GM12878 (cell line): ENCODE results near the gene ZKSCAN2. TPM values are rescaled to one million over a fixed set of nuclear protein-coding genes. Genes with fewer than 3 reads are reported as not detected.

ENCODE experiments used
- ATAC-seq: fragments of 200-7000 bp; cut with Tn5 transposase; 3 replicates; pipeline ENCODE4 v1.9.1; 2020; ENCODE audit warnings: mild to moderate bottlenecking, moderate library complexity
- BruUV-seq: library from RNA; stranded (reverse); fragments of 400-500 nt; replicated peaks from 2 replicates; lab custom pipeline; 2021; lab: Mats Ljungman, UMichigan
- CTCF ChIA-PET: fragments of 300-600 bp; sonication (Branson Sonifier 250); formaldehyde crosslinking; extraction: SDS; loops from one replicate; lab custom pipeline; 2021; ENCODE audit warnings: inconsistent platforms; lab: Yijun Ruan, JAX
- POLR2A ChIA-PET: fragments of 350-600 bp; formaldehyde crosslinking; extraction: SDS; loops from one replicate; lab custom pipeline; 2021; ENCODE audit warnings: inconsistent platforms; lab: Charles Lee
- RAD21 ChIA-PET: fragments of 300-600 bp; sonication (Branson Sonifier 250); formaldehyde crosslinking; loops from one replicate; lab custom pipeline; 2023; ENCODE audit warnings: antibody characterized with exemption; ENCODE audit not compliant: unreplicated experiment; lab: Charles Lee
- SMC1A ChIA-PET: fragments of 300-600 bp; sonication (Branson Sonifier 250); formaldehyde crosslinking; loops from one replicate; lab custom pipeline; 2023; ENCODE audit not compliant: unreplicated experiment, uncharacterized antibody; lab: Charles Lee
- DNase-seq: peaks from one replicate; pipeline ENCODE4 v3.0.0-alpha.2; 2011; ENCODE audit warnings: low read depth, low spot score
- FAIRE-seq: peaks from 3 replicates; lab custom pipeline; 2011; peaks lifted over from hg19 to GRCh38; lab: Jason Lieb, UNC
- H2AFZ ChIP-seq: 2 replicates; pipeline ENCODE4 v1.6.0; 2011; ENCODE audit warnings: low read depth, low read length, control low read depth; ENCODE audit not compliant: control insufficient read depth
- H3K27ac ChIP-seq: 2 replicates; pipeline ENCODE4 v1.5.1; 2011; ENCODE audit warnings: control low read depth; ENCODE audit not compliant: control insufficient read depth, insufficient read depth
- H3K27me3 ChIP-seq, 2 experiments: replicated peaks in 1 of 2; 2 replicates each; pipeline versions ENCODE4 v1.6.0 to v1.6.1; 2011; ENCODE audit warnings: low read length in 1 of 2; ENCODE audit not compliant: control insufficient read depth in 2 of 2, insufficient read depth in 2 of 2
- H3K36me3 ChIP-seq, 2 experiments: 2 replicates each; pipeline ENCODE4 v1.5.1; 2011; ENCODE audit warnings: low read length in 1 of 2; ENCODE audit not compliant: control insufficient read depth in 2 of 2, insufficient read depth in 2 of 2
- H3K4me1 ChIP-seq: 2 replicates; pipeline ENCODE4 v1.6.1; 2011; ENCODE audit warnings: mild to moderate bottlenecking, low read length, moderate library complexity, mixed read lengths; ENCODE audit not compliant: control insufficient read depth, insufficient read depth
- H3K4me2 ChIP-seq: 2 replicates; pipeline ENCODE4 v1.6.0; 2011; ENCODE audit warnings: control low read depth; ENCODE audit not compliant: control insufficient read depth, insufficient read depth
- H3K4me3 ChIP-seq: fragments of 200-600 bp; sonication (generic); 2 replicates; pipeline ENCODE4 v1.5.1; 2016
- H3K79me2 ChIP-seq: 2 replicates; pipeline ENCODE4 v1.6.0; 2011; ENCODE audit warnings: low read length; ENCODE audit not compliant: control insufficient read depth, insufficient read depth
- H3K9ac ChIP-seq: 2 replicates; pipeline ENCODE4 v1.8.0; 2011; ENCODE audit warnings: low read length, control low read depth, mixed read lengths; ENCODE audit not compliant: control insufficient read depth, insufficient read depth
- H3K9me3 ChIP-seq: replicated peaks from 3 replicates; pipeline ENCODE4 v1.5.1; 2011; ENCODE audit warnings: mild to moderate bottlenecking, low read length; ENCODE audit not compliant: control insufficient read depth, insufficient read depth
- H4K20me1 ChIP-seq: 2 replicates; pipeline ENCODE4 v1.6.0; 2011; ENCODE audit not compliant: control insufficient read depth, insufficient read depth
- ASH2L ChIP-seq: fragments of 300-600, 200-600 bp; sonication (generic); IDR thresholded peaks from 2 replicates; pipeline ENCODE4 v1.6.1; 2017; ENCODE audit warnings: low read depth, mild to moderate bottlenecking, borderline replicate concordance
- CEBPB ChIP-seq, 2 experiments: fragments of 150-350 bp in 1 of 2; IDR thresholded peaks; 2 replicates each; pipeline ENCODE4 v1.6.1; 2012 to 2014; ENCODE audit warnings: low read depth in 2 of 2, low read length in 2 of 2, borderline replicate concordance in 1 of 2, inconsistent platforms in 1 of 2
- EGR1 ChIP-seq, 2 experiments: IDR thresholded peaks; 1 replicate in 1 of 2; 2 replicates in 1 of 2; pipeline ENCODE4 v1.6.1; 2011 to 2012; ENCODE audit warnings: low read depth in 2 of 2, low read length in 2 of 2, borderline replicate concordance in 1 of 2, mild to moderate bottlenecking in 1 of 2, moderate library complexity in 1 of 2
- GATAD2B ChIP-seq: fragments of 450-650 bp; conservative IDR thresholded peaks from 2 replicates; pipeline ENCODE4 v1.6.1; 2017; ENCODE audit warnings: low read depth, mild to moderate bottlenecking, moderate library complexity
- JUND ChIP-seq: IDR thresholded peaks from 2 replicates; pipeline ENCODE4 v1.6.1; 2012; ENCODE audit warnings: low read depth, mild to moderate bottlenecking, low read length, improper control_type of control experiment, moderate library complexity
- NFIC ChIP-seq: IDR thresholded peaks from 2 replicates; pipeline ENCODE4 v1.6.1; 2012; ENCODE audit warnings: low read depth, mild to moderate bottlenecking, inconsistent platforms, low read length, moderate library complexity
- ZNF622 ChIP-seq: fragments of 450-650 bp; IDR thresholded peaks from 2 replicates; pipeline ENCODE4 v1.6.1; 2017; ENCODE audit warnings: mild to moderate bottlenecking, inconsistent platforms
- WGBS: methylation state at CpG from one replicate; pipeline ENCODE4 v1.1.6; 2016; ENCODE audit warnings: low lambda C conversion rate; ENCODE audit not compliant: insufficient replicate concordance, insufficient coverage; ENCODE audit errors: missing lambda C conversion rate; 5-methylcytosine and 5-hydroxymethylcytosine counted together
- in situ Hi-C: fragments of 300-500 bp; cut with MboI; formaldehyde crosslinking; loops from 9 replicates; pipeline ENCODE4 v1.14.3; 2018; ENCODE audit warnings: mixed read lengths
- intact Hi-C: fragments of 100-400 bp; cut with micrococcal nuclease; formaldehyde crosslinking; loops from one replicate; pipeline ENCODE4 v1.14.2; 2022; ENCODE audit not compliant: unreplicated experiment
- polyA plus RNA-seq, 11 experiments: library from polyadenylated mRNA; depleted of rRNA in 4 of 11; unstranded in 6 of 11; stranded (reverse) in 5 of 11; fragments of >200 nt; fragmentation: Nextera tagmentation in 4 of 11; fragmentation: Illumina TruSeq in 1 of 11; extraction: Ambion mirVana in 4 of 11; extraction: Trizol in 1 of 11; gene quantifications; 1 replicate in 1 of 11; 2 replicates in 10 of 11; pipeline versions ENCODE4 v1.2.1 to v1.2.3, GENCODE V29; 2011 to 2016; ENCODE audit warnings: inconsistent platforms in 2 of 11, missing spikeins in 2 of 11, low read depth in 1 of 11
- total RNA-seq, 4 experiments: library from RNA; depleted of rRNA in 3 of 4; stranded (reverse); fragments of >200 nt in 3 of 4; fragmentation: Illumina TruSeq in 1 of 4; extraction: Trizol in 1 of 4; gene quantifications; 2 replicates each; pipeline versions ENCODE4 v1.2.1 to v1.2.3, GENCODE V29; 2013 to 2021
- TF ChIP-seq, protein P1 (sequence below): fragments of 450-650 bp; IDR thresholded peaks from 2 replicates; pipeline ENCODE4 v1.6.1; 2018; ENCODE audit warnings: borderline replicate concordance, mild to moderate bottlenecking; ENCODE audit not compliant: partially characterized antibody
- TF ChIP-seq, protein P2 (sequence below): IDR thresholded peaks from 2 replicates; pipeline ENCODE4 v1.6.1; 2012; ENCODE audit warnings: low read depth, low read length, improper control_type of control experiment
- TF ChIP-seq, protein P3 (sequence below), 3 experiments: IDR thresholded peaks in 2 of 3; conservative IDR thresholded peaks in 1 of 3; 2 replicates each; pipeline ENCODE4 v1.5.1; 2011; ENCODE audit warnings: low read depth in 3 of 3, low read length in 3 of 3, mild to moderate bottlenecking in 3 of 3, control low read depth in 2 of 3, moderate library complexity in 2 of 3, inconsistent platforms in 1 of 3, mixed read lengths in 1 of 3; ENCODE audit not compliant: control insufficient read depth in 2 of 3, insufficient read depth in 1 of 3; ENCODE audit errors: extremely low read depth in 1 of 3
- TF ChIP-seq, protein P4 (sequence below): fragments of 450-650 bp; conservative IDR thresholded peaks from 2 replicates; pipeline ENCODE4 v1.6.1; 2017; ENCODE audit warnings: mild to moderate bottlenecking, moderate library complexity
- TF ChIP-seq, protein P5 (sequence below): IDR thresholded peaks from 2 replicates; pipeline ENCODE4 v1.6.1; 2011; ENCODE audit warnings: borderline replicate concordance, low read depth, mild to moderate bottlenecking, moderate library complexity, low read length; ENCODE audit not compliant: insufficient read depth, poor library complexity, severe bottlenecking

Gene ZKSCAN2
- total and polyA plus RNA-seq, 10 of the 15 experiments (the other 5 are each of a cell fraction or from before 2014, with no cell fraction given) = 0.75 to 6.6 (median 2.9) TPM

DNA sequence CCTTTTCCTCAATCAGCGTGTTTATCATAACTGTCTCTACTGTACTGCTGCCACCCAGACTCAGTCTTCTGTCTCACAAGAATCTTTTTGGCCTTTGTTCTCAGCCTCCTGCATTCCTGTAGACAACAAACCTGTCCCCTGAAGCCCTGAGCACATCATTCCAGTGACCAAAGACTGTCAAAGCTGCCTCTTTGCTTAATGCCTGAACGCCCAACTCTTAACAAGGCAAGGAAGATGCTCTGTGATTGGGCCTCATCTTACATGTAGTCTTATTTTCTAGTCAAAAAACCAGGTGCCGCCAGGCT is 70.2 kb downstream of the ZKSCAN2 start:
- H3K9ac ChIP-seq = no peak overlapping the region
- no peak overlapping the region for H3K4me3 ChIP-seq
- no peak for ATAC-seq
- H4K20me1 ChIP-seq = no peaks in the 10 kb centered on the region
- no peaks in the 10 kb centered on the region for H3K36me3 ChIP-seq
- in situ Hi-C loops = no loop called here
- DNase-seq = no peak
- H3K79me2 ChIP-seq = no peaks in the 10 kb centered on the region
- intact Hi-C loops = no loop called here
- H2AFZ ChIP-seq = no peak overlapping the region
- no peak overlapping the region for H3K27ac ChIP-seq
- WGBS = 95% methylated on average over 3 of the region's 3 CpGs
- ChIA-PET RAD21 (no interaction called here), CTCF (no interaction called here), POLR2A (interaction anchor here (0.7 kb wide), 1 partner anchor 893 kb away, joined by 4 read pairs; no protein-coding TSS in a partner anchor), SMC1A (interaction anchor here (0.9 kb wide), 1 partner anchor 22 kb away, joined by 3 read pairs; no protein-coding TSS in a partner anchor)
- no TSS peak for BruUV-seq
- no peaks in the 10 kb centered on the region for H3K9me3 ChIP-seq
- no peak for FAIRE-seq
- H3K4me1 ChIP-seq = no peaks in the 10 kb centered on the region
- H3K27me3 ChIP-seq = no peaks in the 10 kb centered on the region
- no peak overlapping the region for H3K4me2 ChIP-seq
- TF ChIP-seq, protein P1, sequence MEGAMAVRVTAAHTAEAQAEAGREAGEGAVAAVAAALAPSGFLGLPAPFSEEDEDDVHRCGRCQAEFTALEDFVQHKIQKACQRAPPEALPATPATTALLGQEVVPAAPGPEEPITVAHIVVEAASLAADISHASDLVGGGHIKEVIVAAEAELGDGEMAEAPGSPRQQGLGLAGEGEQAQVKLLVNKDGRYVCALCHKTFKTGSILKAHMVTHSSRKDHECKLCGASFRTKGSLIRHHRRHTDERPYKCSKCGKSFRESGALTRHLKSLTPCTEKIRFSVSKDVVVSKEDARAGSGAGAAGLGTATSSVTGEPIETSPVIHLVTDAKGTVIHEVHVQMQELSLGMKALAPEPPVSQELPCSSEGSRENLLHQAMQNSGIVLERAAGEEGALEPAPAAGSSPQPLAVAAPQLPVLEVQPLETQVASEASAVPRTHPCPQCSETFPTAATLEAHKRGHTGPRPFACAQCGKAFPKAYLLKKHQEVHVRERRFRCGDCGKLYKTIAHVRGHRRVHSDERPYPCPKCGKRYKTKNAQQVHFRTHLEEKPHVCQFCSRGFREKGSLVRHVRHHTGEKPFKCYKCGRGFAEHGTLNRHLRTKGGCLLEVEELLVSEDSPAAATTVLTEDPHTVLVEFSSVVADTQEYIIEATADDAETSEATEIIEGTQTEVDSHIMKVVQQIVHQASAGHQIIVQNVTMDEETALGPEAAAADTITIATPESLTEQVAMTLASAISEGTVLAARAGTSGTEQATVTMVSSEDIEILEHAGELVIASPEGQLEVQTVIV = no peak
- no peak for TF ChIP-seq JUND
- TF ChIP-seq NFIC = no peak
- TF ChIP-seq, protein P2, sequence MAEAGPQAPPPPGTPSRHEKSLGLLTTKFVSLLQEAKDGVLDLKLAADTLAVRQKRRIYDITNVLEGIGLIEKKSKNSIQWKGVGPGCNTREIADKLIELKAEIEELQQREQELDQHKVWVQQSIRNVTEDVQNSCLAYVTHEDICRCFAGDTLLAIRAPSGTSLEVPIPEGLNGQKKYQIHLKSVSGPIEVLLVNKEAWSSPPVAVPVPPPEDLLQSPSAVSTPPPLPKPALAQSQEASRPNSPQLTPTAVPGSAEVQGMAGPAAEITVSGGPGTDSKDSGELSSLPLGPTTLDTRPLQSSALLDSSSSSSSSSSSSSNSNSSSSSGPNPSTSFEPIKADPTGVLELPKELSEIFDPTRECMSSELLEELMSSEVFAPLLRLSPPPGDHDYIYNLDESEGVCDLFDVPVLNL = no peak
- TF ChIP-seq CEBPB (IDR thresholded peaks at IDR 0.05; ENCODE audit: borderline replicate concordance in 1 of 2, low read depth in 2 of 2, low read length in 2 of 2) = no peak
- TF ChIP-seq, protein P3, sequence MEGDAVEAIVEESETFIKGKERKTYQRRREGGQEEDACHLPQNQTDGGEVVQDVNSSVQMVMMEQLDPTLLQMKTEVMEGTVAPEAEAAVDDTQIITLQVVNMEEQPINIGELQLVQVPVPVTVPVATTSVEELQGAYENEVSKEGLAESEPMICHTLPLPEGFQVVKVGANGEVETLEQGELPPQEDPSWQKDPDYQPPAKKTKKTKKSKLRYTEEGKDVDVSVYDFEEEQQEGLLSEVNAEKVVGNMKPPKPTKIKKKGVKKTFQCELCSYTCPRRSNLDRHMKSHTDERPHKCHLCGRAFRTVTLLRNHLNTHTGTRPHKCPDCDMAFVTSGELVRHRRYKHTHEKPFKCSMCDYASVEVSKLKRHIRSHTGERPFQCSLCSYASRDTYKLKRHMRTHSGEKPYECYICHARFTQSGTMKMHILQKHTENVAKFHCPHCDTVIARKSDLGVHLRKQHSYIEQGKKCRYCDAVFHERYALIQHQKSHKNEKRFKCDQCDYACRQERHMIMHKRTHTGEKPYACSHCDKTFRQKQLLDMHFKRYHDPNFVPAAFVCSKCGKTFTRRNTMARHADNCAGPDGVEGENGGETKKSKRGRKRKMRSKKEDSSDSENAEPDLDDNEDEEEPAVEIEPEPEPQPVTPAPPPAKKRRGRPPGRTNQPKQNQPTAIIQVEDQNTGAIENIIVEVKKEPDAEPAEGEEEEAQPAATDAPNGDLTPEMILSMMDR (IDR thresholded peaks at IDR 0.05 in 2 of 3, conservative IDR thresholded peaks at IDR 0.05 in 1 of 3; ENCODE audit: control insufficient read depth in 2 of 3, extremely low read depth in 1 of 3, insufficient read depth in 1 of 3, low read depth in 3 of 3, low read length in 3 of 3) = no peak
- TF ChIP-seq ZNF622 = no peak
- TF ChIP-seq, protein P4, sequence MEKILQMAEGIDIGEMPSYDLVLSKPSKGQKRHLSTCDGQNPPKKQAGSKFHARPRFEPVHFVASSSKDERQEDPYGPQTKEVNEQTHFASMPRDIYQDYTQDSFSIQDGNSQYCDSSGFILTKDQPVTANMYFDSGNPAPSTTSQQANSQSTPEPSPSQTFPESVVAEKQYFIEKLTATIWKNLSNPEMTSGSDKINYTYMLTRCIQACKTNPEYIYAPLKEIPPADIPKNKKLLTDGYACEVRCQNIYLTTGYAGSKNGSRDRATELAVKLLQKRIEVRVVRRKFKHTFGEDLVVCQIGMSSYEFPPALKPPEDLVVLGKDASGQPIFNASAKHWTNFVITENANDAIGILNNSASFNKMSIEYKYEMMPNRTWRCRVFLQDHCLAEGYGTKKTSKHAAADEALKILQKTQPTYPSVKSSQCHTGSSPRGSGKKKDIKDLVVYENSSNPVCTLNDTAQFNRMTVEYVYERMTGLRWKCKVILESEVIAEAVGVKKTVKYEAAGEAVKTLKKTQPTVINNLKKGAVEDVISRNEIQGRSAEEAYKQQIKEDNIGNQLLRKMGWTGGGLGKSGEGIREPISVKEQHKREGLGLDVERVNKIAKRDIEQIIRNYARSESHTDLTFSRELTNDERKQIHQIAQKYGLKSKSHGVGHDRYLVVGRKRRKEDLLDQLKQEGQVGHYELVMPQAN = no peak
- TF ChIP-seq, protein P5, sequence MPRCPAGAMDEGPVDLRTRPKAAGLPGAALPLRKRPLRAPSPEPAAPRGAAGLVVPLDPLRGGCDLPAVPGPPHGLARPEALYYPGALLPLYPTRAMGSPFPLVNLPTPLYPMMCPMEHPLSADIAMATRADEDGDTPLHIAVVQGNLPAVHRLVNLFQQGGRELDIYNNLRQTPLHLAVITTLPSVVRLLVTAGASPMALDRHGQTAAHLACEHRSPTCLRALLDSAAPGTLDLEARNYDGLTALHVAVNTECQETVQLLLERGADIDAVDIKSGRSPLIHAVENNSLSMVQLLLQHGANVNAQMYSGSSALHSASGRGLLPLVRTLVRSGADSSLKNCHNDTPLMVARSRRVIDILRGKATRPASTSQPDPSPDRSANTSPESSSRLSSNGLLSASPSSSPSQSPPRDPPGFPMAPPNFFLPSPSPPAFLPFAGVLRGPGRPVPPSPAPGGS = no peak
- TF ChIP-seq GATAD2B = no peak
- TF ChIP-seq ASH2L = no peak
- no peak for TF ChIP-seq EGR1 (IDR thresholded peaks at IDR 0.05; ENCODE audit: borderline replicate concordance in 1 of 2, low read depth in 2 of 2, low read length in 2 of 2)
